H1 (cell line): ENCODE data around the gene SPEM1. TPM values are rescaled to one million over a fixed set of nuclear protein-coding genes. Genes with fewer than 3 reads are reported as not detected.

Experiments used
- CTCF ChIA-PET: fragments of 300-600 bp; sonication (Branson Sonifier 250); formaldehyde crosslinking; loops from one replicate; lab custom pipeline; 2021; ENCODE audit not compliant: partially characterized antibody; lab: Charles Lee
- POLR2A ChIA-PET: fragments of 300-600 bp; sonication (Branson Sonifier 250); formaldehyde crosslinking; loops from one replicate; lab custom pipeline; 2021; ENCODE audit warnings: inconsistent platforms; ENCODE audit not compliant: partially characterized antibody; lab: Charles Lee
- DNase-seq, 2 experiments: peaks; one replicate each; pipeline versions ENCODE4 v3.0.0 to v3.0.0-alpha.2; 2010 to 2022; ENCODE audit warnings: low spot score in 2 of 2, low read depth in 1 of 2, mixed read lengths in 1 of 2
- FAIRE-seq: peaks from 2 replicates; lab custom pipeline; 2011; peaks lifted over from hg19 to GRCh38; lab: Jason Lieb, UNC
- H2AFZ ChIP-seq: 2 replicates; pipeline ENCODE4 v1.8.1; 2012; ENCODE audit warnings: low read length, inconsistent platforms
- H2AK5ac ChIP-seq: 2 replicates; pipeline ENCODE4 v1.6.1; 2013; ENCODE audit warnings: low read depth, low read length
- H2BK120ac ChIP-seq: replicated peaks from 2 replicates; pipeline ENCODE3; 2013; ENCODE audit warnings: low read depth, low read length, inconsistent platforms
- H2BK12ac ChIP-seq: 2 replicates; pipeline ENCODE4 v1.6.1; 2013; ENCODE audit warnings: low read depth, low read length
- H2BK15ac ChIP-seq: 2 replicates; pipeline ENCODE4 v1.6.1; 2013; ENCODE audit warnings: low read length
- H2BK20ac ChIP-seq: 2 replicates; pipeline ENCODE4 v1.6.1; 2013; ENCODE audit warnings: low read length
- H2BK5ac ChIP-seq: 2 replicates; pipeline ENCODE4 v1.6.1; 2013; ENCODE audit warnings: low read depth, low read length
- H3K14ac ChIP-seq: 2 replicates; pipeline ENCODE4 v1.6.1; 2013; ENCODE audit warnings: inconsistent platforms; ENCODE audit not compliant: insufficient read length
- H3K18ac ChIP-seq: 2 replicates; pipeline ENCODE4 v1.6.1; 2013; ENCODE audit warnings: low read length; ENCODE audit errors: extremely low read depth
- H3K23ac ChIP-seq: 2 replicates; pipeline ENCODE4 v1.6.1; 2013; ENCODE audit warnings: inconsistent platforms; ENCODE audit not compliant: insufficient read length
- H3K23me2 ChIP-seq: 2 replicates; pipeline ENCODE4 v1.6.1; 2013; ENCODE audit warnings: low read depth, low read length
- H3K27ac ChIP-seq: 2 replicates; pipeline ENCODE4 v1.6.1; 2011; ENCODE audit warnings: low read depth, low read length, inconsistent platforms
- H3K27me3 ChIP-seq, 4 experiments: replicated peaks in 1 of 4; 1 replicate in 1 of 4; 2 replicates in 3 of 4; pipeline versions ENCODE4 v1.6.1 to v1.8.1; 2011 to 2013; ENCODE audit warnings: low read length in 3 of 4, mild to moderate bottlenecking in 3 of 4, inconsistent platforms in 2 of 4, mixed read lengths in 2 of 4, moderate library complexity in 1 of 4; ENCODE audit not compliant: control insufficient read depth in 3 of 4, insufficient read depth in 3 of 4; ENCODE audit errors: extremely low read depth in 1 of 4
- H3K36me3 ChIP-seq, 4 experiments: 2 replicates each; pipeline versions ENCODE4 v1.6.1 to v1.8.1; 2011 to 2013; ENCODE audit warnings: mild to moderate bottlenecking in 4 of 4, low read length in 3 of 4, moderate library complexity in 2 of 4, control low read depth in 1 of 4, inconsistent platforms in 1 of 4; ENCODE audit not compliant: insufficient read depth in 4 of 4, control insufficient read depth in 2 of 4
- H3K4ac ChIP-seq: replicated peaks from 2 replicates; pipeline ENCODE3; 2013; ENCODE audit warnings: low read length, low read depth, mixed read lengths, inconsistent platforms; ENCODE audit not compliant: insufficient read length
- H3K4me1 ChIP-seq, 4 experiments: replicated peaks in 1 of 4; 1 replicate in 1 of 4; 2 replicates in 3 of 4; pipeline versions ENCODE4 v1.6.1 to v1.8.1; 2011 to 2013; ENCODE audit warnings: low read length in 3 of 4, inconsistent platforms in 2 of 4, mixed read lengths in 1 of 4; ENCODE audit not compliant: insufficient read depth in 4 of 4, control insufficient read depth in 3 of 4
- H3K4me2 ChIP-seq, 2 experiments: 2 replicates each; pipeline versions ENCODE4 v1.6.1 to v1.8.1; 2011 to 2013; ENCODE audit warnings: low read depth in 2 of 2, low read length in 2 of 2, control low read depth in 1 of 2, inconsistent platforms in 1 of 2, mild to moderate bottlenecking in 1 of 2; ENCODE audit not compliant: insufficient read depth in 1 of 2
- H3K4me3 ChIP-seq, 4 experiments: fragments of 200-600, 300-600 bp in 1 of 4; sonication (generic), shearing (Covaris generic), sonication (Bioruptor Twin) in 1 of 4; 2 replicates each; pipeline versions ENCODE4 v1.5.1 to v1.8.1; 2011 to 2016; ENCODE audit warnings: low read length in 4 of 4, low read depth in 3 of 4, control low read depth in 2 of 4, inconsistent platforms in 2 of 4, mild to moderate bottlenecking in 2 of 4, mixed read lengths in 1 of 4, moderate library complexity in 1 of 4; ENCODE audit not compliant: insufficient read depth in 2 of 4; ENCODE audit errors: extremely low read depth in 1 of 4
- H3K56ac ChIP-seq: replicated peaks from 2 replicates; pipeline ENCODE3; 2013; ENCODE audit warnings: low read depth, mild to moderate bottlenecking, mixed read lengths, low read length, inconsistent platforms; ENCODE audit not compliant: insufficient read length
- H3K79me1 ChIP-seq: 2 replicates; pipeline ENCODE4 v1.6.1; 2013; ENCODE audit warnings: low read depth, low read length, control low read depth
- H3K79me2 ChIP-seq, 2 experiments: 2 replicates each; pipeline versions ENCODE4 v1.6.1 to v1.8.1; 2012 to 2013; ENCODE audit warnings: low read length in 2 of 2, mild to moderate bottlenecking in 2 of 2, inconsistent platforms in 1 of 2; ENCODE audit not compliant: insufficient read depth in 2 of 2, control insufficient read depth in 1 of 2
- H3K9ac ChIP-seq, 4 experiments: replicated peaks in 1 of 4; 1 replicate in 1 of 4; 2 replicates in 3 of 4; pipeline versions ENCODE4 v1.6.1 to v1.8.1; 2011 to 2013; ENCODE audit warnings: low read depth in 3 of 4, low read length in 3 of 4, control low read depth in 2 of 4, mild to moderate bottlenecking in 2 of 4, moderate library complexity in 2 of 4, inconsistent platforms in 1 of 4; ENCODE audit errors: extremely low read depth in 1 of 4
- H3K9me3 ChIP-seq, 2 experiments: 2 replicates each; pipeline versions ENCODE4 v1.6.1 to v1.8.1; 2012 to 2013; ENCODE audit warnings: mild to moderate bottlenecking in 2 of 2, moderate library complexity in 2 of 2, control low read depth in 1 of 2, inconsistent platforms in 1 of 2, low read depth in 1 of 2, low read length in 1 of 2, mixed read lengths in 1 of 2; ENCODE audit not compliant: insufficient read depth in 2 of 2
- H4K20me1 ChIP-seq, 2 experiments: replicated peaks in 1 of 2; 2 replicates each; pipeline versions ENCODE3 to v1.8.1; 2011 to 2013; ENCODE audit warnings: inconsistent platforms in 2 of 2, low read length in 2 of 2, mild to moderate bottlenecking in 1 of 2; ENCODE audit not compliant: insufficient read depth in 2 of 2, control insufficient read depth in 1 of 2
- H4K5ac ChIP-seq: 2 replicates; pipeline ENCODE4 v1.6.1; 2013; ENCODE audit warnings: low read length, low read depth, mixed read lengths, inconsistent platforms; ENCODE audit not compliant: insufficient read length
- H4K8ac ChIP-seq: 2 replicates; pipeline ENCODE4 v1.8.0; 2013; ENCODE audit warnings: mild to moderate bottlenecking, moderate library complexity, low read length, inconsistent platforms; ENCODE audit not compliant: insufficient read depth; ENCODE audit errors: extremely low read depth
- H4K91ac ChIP-seq: replicated peaks from 2 replicates; pipeline ENCODE3; 2013; ENCODE audit warnings: low read length, mixed read lengths, inconsistent platforms; ENCODE audit not compliant: insufficient read length
- KDM5A ChIP-seq: fragments of 200-600 bp; IDR thresholded peaks from 2 replicates; pipeline ENCODE4 v1.7.1; 2012; ENCODE audit warnings: mild to moderate bottlenecking, low read length, inconsistent platforms, mixed read lengths
- SRF ChIP-seq: IDR thresholded peaks from 2 replicates; pipeline ENCODE4 v1.6.1; 2011; ENCODE audit warnings: mild to moderate bottlenecking, low read depth, low read length, moderate library complexity
- WGBS, 2 experiments: shearing (Covaris generic) in 1 of 2; methylation state at CpG; one replicate each; pipeline versions ENCODE4 v1.1.6 to v1.1.7; 2013 to 2015; ENCODE audit warnings: low lambda C conversion rate in 2 of 2, mixed read lengths in 2 of 2, inconsistent platforms in 1 of 2, low coverage in 1 of 2, missing lambda C conversion rate in 1 of 2; ENCODE audit not compliant: insufficient replicate concordance in 2 of 2, insufficient coverage in 1 of 2, insufficient read length in 1 of 2; ENCODE audit errors: extremely low coverage in 1 of 2, missing lambda C conversion rate in 1 of 2; 5-methylcytosine and 5-hydroxymethylcytosine counted together
- polyA plus RNA-seq, 7 experiments: library from polyadenylated mRNA; depleted of rRNA in 3 of 7; stranded (reverse) in 5 of 7; unstranded in 2 of 7; fragments of >200 nt in 5 of 7; fragments of 200-250 nt in 2 of 7; gene quantifications; 1 replicate in 5 of 7; 2 replicates in 1 of 7; 4 replicates in 1 of 7; pipeline versions ENCODE4 v1.2.1 to v1.2.3, GENCODE V29; 2011 to 2013; ENCODE audit warnings: missing spikeins in 2 of 7, mixed read lengths in 2 of 7
- total RNA-seq: library from RNA; stranded (reverse); fragmentation: NEBNext Ultra II Directional; extraction: Animal tissue kit (Norgen Biotek cat#: 25700); gene quantifications from 2 replicates; pipeline ENCODE4 v1.2.1, GENCODE V29; 2021

The SPEM1 gene
- total and polyA plus RNA-seq, 2 of the 8 experiments (the other 6 are each of a cell fraction or from before 2014, with no cell fraction given), result not detected

DNA sequence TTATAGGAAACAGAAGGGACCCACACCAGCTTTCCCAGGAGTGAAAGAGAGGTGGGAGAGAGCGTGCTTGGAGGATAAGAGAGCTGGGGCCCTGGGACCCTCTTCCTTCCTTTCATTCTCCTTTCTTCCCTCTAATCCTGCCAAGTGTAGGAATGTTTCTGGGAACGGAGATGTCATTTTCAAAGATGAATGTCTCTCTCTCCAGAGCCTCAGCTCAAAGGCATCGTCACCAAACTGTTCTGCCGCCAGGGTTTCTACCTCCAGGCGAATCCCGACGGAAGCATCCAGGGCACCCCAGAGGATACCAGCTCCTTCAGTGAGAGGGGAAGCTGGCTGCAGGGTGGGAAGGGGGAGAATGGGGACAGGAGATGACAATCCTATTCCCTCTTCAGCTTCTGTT lies 21.1 kb downstream of the SPEM1 start:
- Histone ChIP-seq H2BK15ac (0 out of 2 replicates have a peak overlapping the region, but pooled peaks have one; percentile 20), H3K27me3 (peaks cover 2 to 17% (median 13%) of the 10 kb centered on the region in 4 experiments; a peak in 6 of 7 replicates), H3K14ac (no peak overlapping the region), H3K9me3 (no peaks in the 10 kb centered on the region), H3K4me1 (peaks cover 3 to 32% (median 18%) of the 10 kb centered on the region in 4 experiments), H2BK5ac (peak overlapping the region; percentile 60; the same call in 1 of the 2 replicates), H3K79me1 (no peaks in the 10 kb centered on the region), H2AFZ (no peak overlapping the region), H3K9ac (no peak overlapping the region), H2BK20ac (no peak overlapping the region), H3K23me2 (peaks cover 32% of the 10 kb centered on the region; the same call in 1 of the 2 replicates), H3K23ac (no peak overlapping the region), H2AK5ac (peak overlapping the region; percentile 19; the same call in 1 of the 2 replicates), H4K8ac (no peak overlapping the region), H3K4me3 (peak overlapping the region; percentile 50 to 83 (median 67)), H3K18ac (peak overlapping the region; percentile 81), H3K36me3 (no peaks in the 10 kb centered on the region), H4K20me1 (no peaks in the 10 kb centered on the region), H3K4me2 (peak overlapping the region; percentile 91), H3K4ac (no peak overlapping the region), H2BK12ac (peak overlapping the region; percentile 62; the same call in 1 of the 2 replicates), H4K5ac (no peak overlapping the region), H3K27ac (no peak overlapping the region), H4K91ac (no peak overlapping the region), H3K79me2 (no peaks in the 10 kb centered on the region), H3K56ac (no peak overlapping the region), H2BK120ac (no peak overlapping the region)
- whole genome bisulfite sequencing, 2 experiments, result 24% methylated on average over 6 of the region's 7 CpGs; no CpG with 5 or more reads in 1 of the 2 experiments
- FAIRE-seq (peak; percentile 68), DNase-seq (no peak)
- ChIA-PET POLR2A (interaction anchor here (0.7 to 15.5 kb wide), 26 partner anchors 12 to 825 kb away, joined by 3 to 339 read pairs (median 4); partner anchors contain the start of genes ACAP1, NLGN2, POLR2A and SLC35G6), CTCF (interaction anchor here (0.5 to 5.4 kb wide), 26 partner anchors 9 to 145 kb away, joined by 3 to 26 read pairs (median 3); partner anchors contain the start of genes NEURL4, NLGN2, SLC35G6 and SPEM2)
- no peak for TF ChIP-seq KDM5A
- no peak for TF ChIP-seq SRF
